PC-3 (cell line): ENCODE measurements around the gene EIF5A2. TPM values are rescaled to one million over a fixed set of nuclear protein-coding genes. Genes with fewer than 3 reads are reported as not detected.

ENCODE experiments used
- ATAC-seq: fragments of 200-7000 bp; cut with Tn5 transposase; 2 replicates; pipeline ENCODE4 v1.9.1; 2020; ENCODE audit warnings: mild to moderate bottlenecking, moderate library complexity
- BruUV-seq: library from RNA; stranded (reverse); fragments of 400-500 nt; replicated peaks from 2 replicates; lab custom pipeline; 2021; lab: Mats Ljungman, UMichigan
- CTCF ChIA-PET: fragments of 300-600 bp; sonication (Branson Sonifier 250); formaldehyde crosslinking; loops from one replicate; lab custom pipeline; 2022; ENCODE audit warnings: antibody characterized with exemption; lab: Charles Lee
- POLR2A ChIA-PET: fragments of 300-600 bp; sonication (Branson Sonifier 250); formaldehyde crosslinking; loops from one replicate; lab custom pipeline; 2022; ENCODE audit warnings: antibody characterized with exemption; ENCODE audit not compliant: unreplicated experiment; lab: Charles Lee
- DNase-seq: peaks from one replicate; pipeline ENCODE4 v3.0.0-alpha.2; 2015
- H2AFZ ChIP-seq: fragments of 300-600 bp; sonication (generic); 2 replicates; pipeline ENCODE4 v1.6.0; 2016; ENCODE audit warnings: antibody characterized with exemption, low read length
- H3F3A ChIP-seq: fragments of 300-600 bp; sonication (generic); one replicate; pipeline ENCODE4 v1.6.0; 2017; ENCODE audit warnings: antibody characterized with exemption, low read length, control low read depth, mild to moderate bottlenecking; ENCODE audit not compliant: unreplicated experiment
- H3K27ac ChIP-seq: fragments of 300-600 bp; sonication (generic); 2 replicates; pipeline ENCODE4 v1.5.1; 2016; ENCODE audit warnings: mild to moderate bottlenecking, low read length
- H3K27me3 ChIP-seq: fragments of 300-600 bp; sonication (generic); 2 replicates; pipeline ENCODE4 v1.6.1; 2016; ENCODE audit warnings: low read length, mixed read lengths
- H3K36me3 ChIP-seq: fragments of 300-600 bp; sonication (generic); 2 replicates; pipeline ENCODE4 v1.6.1; 2016; ENCODE audit warnings: low read depth, mixed run types, low read length, mixed read lengths
- H3K4me1 ChIP-seq: fragments of 300-600 bp; sonication (generic); 2 replicates; pipeline ENCODE4 v1.5.1; 2016; ENCODE audit warnings: low read length; ENCODE audit not compliant: insufficient read depth
- H3K4me2 ChIP-seq: fragments of 300-600 bp; sonication (generic); 2 replicates; pipeline ENCODE4 v1.6.0; 2016; ENCODE audit warnings: low read length
- H3K4me3 ChIP-seq: fragments of 300-600 bp; sonication (generic); 2 replicates; pipeline ENCODE4 v1.5.1; 2016; ENCODE audit warnings: mild to moderate bottlenecking, low read length, mixed read lengths
- H3K79me2 ChIP-seq: fragments of 300-600 bp; sonication (generic); 2 replicates; pipeline ENCODE4 v1.6.1; 2017; ENCODE audit warnings: low read length, mixed read lengths
- H3K9ac ChIP-seq: fragments of 300-600 bp; sonication (generic); 2 replicates; pipeline ENCODE4 v1.6.0; 2016; ENCODE audit warnings: mild to moderate bottlenecking, low read length
- H3K9me2 ChIP-seq: fragments of 300-600 bp; sonication (generic); replicated peaks from 2 replicates; pipeline ENCODE4 v1.6.1; 2016; ENCODE audit warnings: mixed run types, low read length, mixed read lengths
- H3K9me3 ChIP-seq: fragments of 300-600 bp; sonication (generic); 2 replicates; pipeline ENCODE4 v1.6.1; 2016; ENCODE audit warnings: low read length, mixed read lengths
- H4K20me1 ChIP-seq: fragments of 300-600 bp; sonication (generic); 2 replicates; pipeline ENCODE4 v1.6.1; 2016; ENCODE audit warnings: low read length, mixed read lengths
- CTCF ChIP-seq: fragments of 300-600 bp; sonication (generic); conservative IDR thresholded peaks from 2 replicates; pipeline ENCODE4 v1.5.1; 2017; ENCODE audit warnings: antibody characterized with exemption, low read depth, mild to moderate bottlenecking, low read length
- EZH2 ChIP-seq: fragments of 300-600 bp; sonication (generic); IDR thresholded peaks from one replicate; pipeline ENCODE4 v1.6.1; 2017; ENCODE audit warnings: antibody characterized with exemption, mild to moderate bottlenecking, low read length; ENCODE audit not compliant: unreplicated experiment
- EZH2phosphoT487 ChIP-seq: fragments of 300-600 bp; sonication (generic); IDR thresholded peaks from 2 replicates; pipeline ENCODE4 v1.6.1; 2018; ENCODE audit warnings: mild to moderate bottlenecking, antibody characterized with exemption, low read length, borderline replicate concordance
- intact Hi-C: fragments of 100-400 bp; cut with micrococcal nuclease; formaldehyde crosslinking; loops from 2 replicates; pipeline ENCODE4 v1.9.0; 2023
- total RNA-seq: library from RNA; depleted of rRNA; stranded (reverse); fragments of >200 nt; gene quantifications from 2 replicates; pipeline ENCODE4 v1.2.3, GENCODE V29; 2014

Gene EIF5A2
- total RNA-seq, 1 experiment from 2014 or later: 11.1 TPM

GRCh38 chr3:170866499-170866898 is 41.9 kb downstream of the EIF5A2 start:
- Histone ChIP-seq H3K4me2 (peak overlapping the region; percentile 80; the same call in 1 of the 2 replicates), H3K27ac (no peak overlapping the region)

DNA sequence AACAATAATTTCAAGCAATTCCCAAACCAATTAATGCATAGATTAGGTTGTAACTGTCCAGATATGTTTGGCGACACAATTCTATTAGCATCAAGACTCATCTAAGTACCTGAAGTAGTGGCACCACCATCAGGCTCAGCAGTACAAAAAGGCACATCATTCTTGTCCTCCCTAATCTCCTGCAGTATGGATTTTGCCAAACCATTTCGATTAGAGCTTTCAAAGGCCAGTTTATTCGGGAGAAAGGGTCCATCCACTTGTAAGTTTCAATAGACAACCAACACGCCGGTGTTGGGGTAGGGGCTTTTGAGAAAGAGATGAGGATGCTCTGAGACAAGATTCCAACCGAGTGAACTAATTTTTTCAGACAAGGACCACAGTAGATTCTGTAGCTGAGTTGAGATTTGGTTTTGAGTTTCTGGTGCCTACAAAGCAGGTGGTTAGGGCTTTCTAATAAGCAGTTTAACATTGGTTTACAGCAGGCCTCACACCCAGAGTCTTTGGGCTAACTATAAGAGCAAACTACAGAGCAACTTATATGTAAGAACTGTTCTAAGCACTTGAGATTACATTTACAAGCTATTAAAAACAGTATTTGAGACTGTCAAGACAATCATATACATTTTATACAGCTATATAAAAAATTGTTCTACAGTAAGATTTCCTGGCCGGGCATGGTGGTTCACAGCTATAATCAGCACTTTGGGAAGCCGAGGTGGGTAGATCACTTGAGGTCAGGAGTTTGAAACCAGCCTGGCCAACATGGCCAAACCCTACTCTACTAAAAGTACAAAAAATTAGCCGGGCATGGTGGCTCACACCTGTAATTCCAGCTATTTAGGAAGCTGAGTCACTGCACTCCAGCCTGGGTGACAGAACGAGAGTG is 43.0 kb downstream of the EIF5A2 start:
- Histone ChIP-seq H3K27ac (no peak overlapping the region), H3F3A (peaks cover 35% of the 10 kb centered on the region), H3K4me2 (no peak overlapping the region), H3K9me3 (no peaks in the 10 kb centered on the region), H3K27me3 (no peaks in the 10 kb centered on the region), H3K9ac (no peak overlapping the region), H3K36me3 (peaks cover 34% of the 10 kb centered on the region), H4K20me1 (peaks cover 41% of the 10 kb centered on the region), H2AFZ (no peak overlapping the region), H3K4me3 (no peak overlapping the region), H3K4me1 (peaks cover 11% of the 10 kb centered on the region), H3K9me2 (no peaks in the 10 kb centered on the region), H3K79me2 (peaks cover 35% of the 10 kb centered on the region)
- BruUV-seq: no TSS peak
- TF ChIP-seq EZH2phosphoT487 (no peak), EZH2 (no peak), CTCF (no peak)
- intact Hi-C loops: no loop called here
- CTCF ChIA-PET: no interaction called here
- POLR2A ChIA-PET: interaction anchor here (0.5 kb wide), 1 partner anchor 317 kb away, joined by 4 read pairs; no protein-coding TSS in a partner anchor
- DNase-seq (peak; percentile 13), ATAC-seq (peak; percentile 5)

More at GRCh38 chr3:170866499-170866898, 41.9 kb downstream of the EIF5A2 start:
- no peak for TF ChIP-seq CTCF
- no peak for TF ChIP-seq EZH2
- no peak for TF ChIP-seq EZH2phosphoT487
- DNase-seq (no peak), ATAC-seq (no peak)
- peaks cover 41% of the 10 kb centered on the region for H4K20me1 ChIP-seq
- no peaks in the 10 kb centered on the region for H3K9me3 ChIP-seq
- H3K4me1 ChIP-seq: peaks cover 17% of the 10 kb centered on the region
- peak overlapping the region; percentile 93 for H3K4me3 ChIP-seq
- no TSS peak for BruUV-seq
- no peaks in the 10 kb centered on the region for H3K27me3 ChIP-seq
- H3K9ac ChIP-seq: no peak overlapping the region
- CTCF ChIA-PET: no interaction called here
- H3K79me2 ChIP-seq: peaks cover 41% of the 10 kb centered on the region
- intact Hi-C loops: no loop called here
- H2AFZ ChIP-seq: no peak overlapping the region
- peaks cover 34% of the 10 kb centered on the region for H3K36me3 ChIP-seq
- peaks cover 35% of the 10 kb centered on the region for H3F3A ChIP-seq
- POLR2A ChIA-PET: no interaction called here
- H3K9me2 ChIP-seq: no peaks in the 10 kb centered on the region
